GM19452 (cell line): ENCODE measurements around the gene PFDN2.

Experiments
- ATAC-seq: cut with Tn5 transposase; IDR thresholded peaks from one replicate; pipeline ENCODE4 v1.9.1; 2021; ENCODE audit not compliant: unreplicated experiment

PFDN2 gene

DNA sequence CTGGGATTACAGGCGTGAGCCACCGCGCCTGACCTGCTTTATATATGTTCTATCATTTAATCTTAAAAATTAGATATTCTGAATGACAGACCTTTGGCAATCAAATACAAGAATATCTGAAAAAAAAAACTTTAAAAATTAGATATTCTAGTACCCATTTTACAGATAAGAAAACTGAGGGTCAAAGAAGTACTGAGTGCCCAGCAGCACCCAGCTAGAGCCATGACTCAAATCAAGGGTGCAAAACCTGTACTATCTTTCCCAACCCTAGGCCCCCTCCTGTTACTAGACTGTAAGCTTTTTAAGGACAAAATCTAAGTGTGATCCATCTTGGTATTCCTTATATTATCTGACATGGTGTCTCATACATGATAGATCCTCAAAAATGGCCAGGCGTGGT, 56.4 kb downstream of the PFDN2 start:
- ATAC-seq = no peak

DNA sequence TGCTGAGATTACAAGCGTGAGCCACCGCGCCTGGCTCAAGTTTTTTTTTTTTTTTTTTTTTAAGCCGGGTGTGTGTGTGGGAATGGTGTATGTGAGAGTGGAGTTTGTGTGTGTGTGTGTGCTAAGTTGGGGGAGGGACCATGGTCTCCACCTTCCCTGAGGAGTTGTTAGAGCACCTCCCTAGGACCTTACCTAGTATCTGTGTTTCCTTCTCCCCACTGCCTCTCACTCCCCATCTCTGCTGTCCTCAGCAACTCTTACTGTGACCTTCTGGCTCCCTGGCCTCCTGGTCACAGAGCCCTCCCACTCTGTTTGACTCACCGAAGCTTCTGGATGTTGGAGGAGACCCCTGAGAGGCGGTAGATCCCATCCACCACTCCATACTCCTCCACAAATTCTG, 58.5 kb downstream of the PFDN2 start:
- no peak for ATAC-seq

DNA sequence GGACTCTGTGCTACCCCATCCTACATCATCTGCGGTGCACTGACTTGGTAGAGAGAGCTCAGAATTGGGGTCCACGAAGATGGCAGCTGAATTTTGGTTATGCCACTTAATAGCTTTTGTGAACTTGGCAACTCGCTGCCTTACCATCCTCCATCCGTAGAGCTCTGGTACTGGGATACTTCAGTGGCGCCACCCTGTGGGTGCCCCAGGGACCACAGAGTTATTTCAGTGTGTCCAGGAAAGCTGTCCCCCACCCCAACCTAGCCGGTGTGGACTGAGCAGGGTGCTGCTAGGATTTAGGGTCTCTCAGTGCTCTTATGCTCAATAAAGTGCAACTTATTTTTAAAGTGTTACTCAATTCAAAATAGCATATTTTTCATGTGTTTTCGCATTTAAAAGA, 63.0 kb downstream of the PFDN2 start:
- no peak for ATAC-seq

DNA sequence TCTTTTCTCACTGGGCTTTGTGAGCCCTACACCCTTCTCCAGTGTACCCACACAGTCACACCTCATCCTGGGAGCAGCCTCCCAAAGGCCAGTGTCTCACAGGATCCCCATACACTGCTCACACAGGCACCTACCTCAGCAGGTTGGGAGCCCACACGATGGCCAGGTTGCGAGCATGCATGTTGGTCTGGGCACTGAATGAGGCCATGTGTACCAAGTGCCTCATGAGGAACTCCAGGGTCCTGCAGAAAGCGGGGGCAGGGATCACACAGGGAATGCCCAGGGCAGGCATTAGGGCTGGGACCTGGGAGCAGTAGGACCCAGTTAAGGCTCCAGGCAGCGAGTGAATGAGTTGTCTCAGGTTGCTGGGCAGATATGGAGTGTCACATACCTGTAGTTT, 63.6 kb downstream of the PFDN2 start:
- no peak for ATAC-seq

DNA sequence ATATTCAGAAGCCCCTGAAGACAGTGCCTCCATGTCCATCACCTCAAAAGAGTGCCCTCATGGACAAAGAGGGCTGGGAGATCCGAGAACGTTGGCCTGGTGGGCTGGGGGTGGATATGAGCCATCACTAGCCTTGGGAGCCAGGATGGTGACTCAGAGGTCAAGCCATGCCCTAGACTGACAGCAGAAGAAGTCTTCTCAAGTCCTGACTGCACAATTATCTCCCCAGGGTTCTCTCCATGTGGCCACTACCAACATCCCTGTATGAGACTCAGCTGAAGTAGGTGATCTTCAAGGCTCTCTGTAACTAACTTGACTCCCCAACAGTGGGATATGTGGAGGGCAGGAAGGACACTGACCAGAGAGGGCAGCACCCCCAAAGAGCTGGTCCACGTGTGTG, 64.9 kb downstream of the PFDN2 start:
- no peak for ATAC-seq

DNA sequence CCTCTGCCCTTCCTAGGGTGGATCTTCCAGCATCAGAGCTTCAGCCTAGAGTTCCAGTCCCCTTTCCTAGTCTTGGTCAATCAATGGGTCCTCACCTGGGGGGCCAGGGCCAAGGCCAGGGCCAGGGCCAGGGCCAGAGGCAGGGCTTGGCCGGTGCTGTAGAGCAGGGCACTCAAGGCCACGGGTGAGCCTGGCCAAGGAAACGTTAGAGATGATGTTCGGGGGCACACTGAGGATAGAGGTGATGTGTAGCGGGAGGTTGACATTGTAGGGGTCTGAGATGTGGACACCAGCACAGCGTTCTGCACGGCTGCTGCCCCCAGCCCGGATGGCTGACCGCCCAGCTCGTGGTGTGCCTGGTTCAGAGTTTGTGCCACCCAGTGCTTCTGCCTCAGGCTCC, 66.6 kb downstream of the PFDN2 start:
- ATAC-seq = no peak
